Body of pancreas (tissue), 4 donors: Measurements from ENCODE around the gene CSF1.

Experiments used
- POLR2A ChIP-seq, 3 donors: fragments of 450-650 bp; IDR thresholded peaks; one replicate each; pipeline ENCODE4 v1.6.1; 2016; ENCODE audit warnings: antibody characterized with exemption in 3 of 3, mild to moderate bottlenecking in 2 of 3
- TF ChIP-seq, protein P1 (sequence below), 7 experiments: fragments of 450-650 bp in 4 of 7; fragments of 200-600 bp in 3 of 7; sonication (generic) in 3 of 7; IDR thresholded peaks; one replicate each; pipeline ENCODE4 v1.5.1; 2016 to 2019; ENCODE audit warnings: antibody characterized with exemption in 7 of 7

DNA sequence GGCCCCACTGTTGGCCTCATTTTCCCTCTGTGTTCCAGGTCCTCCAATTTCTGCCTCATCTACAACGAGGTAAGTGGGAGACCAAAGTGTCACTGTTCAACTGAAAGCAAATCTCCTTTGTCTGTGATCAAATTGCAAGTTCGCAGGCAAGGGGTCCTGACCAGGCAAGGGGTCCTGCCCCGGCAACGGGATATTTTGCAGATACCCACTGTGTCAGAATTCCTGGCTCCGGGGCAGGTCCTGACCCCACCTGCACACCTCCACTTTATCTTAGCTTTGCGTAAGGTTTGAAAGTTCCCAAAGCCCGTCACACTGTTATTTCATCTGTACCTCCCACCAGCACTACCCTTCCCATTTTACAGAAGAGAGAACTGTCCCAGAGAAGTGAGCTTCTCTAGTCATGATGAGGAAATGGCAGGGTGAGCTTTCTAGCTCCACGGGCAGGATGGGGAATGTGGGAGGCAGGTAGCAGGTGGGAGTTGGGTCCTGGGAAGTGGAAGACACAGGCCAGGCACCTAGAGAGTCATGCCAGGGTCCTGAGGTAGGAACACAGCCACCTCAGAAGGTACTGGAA is 32.0 kb upstream of the CSF1 start:
- TF ChIP-seq, protein P1, sequence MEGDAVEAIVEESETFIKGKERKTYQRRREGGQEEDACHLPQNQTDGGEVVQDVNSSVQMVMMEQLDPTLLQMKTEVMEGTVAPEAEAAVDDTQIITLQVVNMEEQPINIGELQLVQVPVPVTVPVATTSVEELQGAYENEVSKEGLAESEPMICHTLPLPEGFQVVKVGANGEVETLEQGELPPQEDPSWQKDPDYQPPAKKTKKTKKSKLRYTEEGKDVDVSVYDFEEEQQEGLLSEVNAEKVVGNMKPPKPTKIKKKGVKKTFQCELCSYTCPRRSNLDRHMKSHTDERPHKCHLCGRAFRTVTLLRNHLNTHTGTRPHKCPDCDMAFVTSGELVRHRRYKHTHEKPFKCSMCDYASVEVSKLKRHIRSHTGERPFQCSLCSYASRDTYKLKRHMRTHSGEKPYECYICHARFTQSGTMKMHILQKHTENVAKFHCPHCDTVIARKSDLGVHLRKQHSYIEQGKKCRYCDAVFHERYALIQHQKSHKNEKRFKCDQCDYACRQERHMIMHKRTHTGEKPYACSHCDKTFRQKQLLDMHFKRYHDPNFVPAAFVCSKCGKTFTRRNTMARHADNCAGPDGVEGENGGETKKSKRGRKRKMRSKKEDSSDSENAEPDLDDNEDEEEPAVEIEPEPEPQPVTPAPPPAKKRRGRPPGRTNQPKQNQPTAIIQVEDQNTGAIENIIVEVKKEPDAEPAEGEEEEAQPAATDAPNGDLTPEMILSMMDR (IDR thresholded peaks at IDR 0.05) = no peak
- no peak for TF ChIP-seq POLR2A (IDR thresholded peaks at IDR 0.05)
